Transverse colon (tissue), 4 donors: ENCODE measurements around the gene SMIM22.

Experiments
- CTCF ChIP-seq, 5 experiments: fragments of 200-600 bp in 3 of 5; fragments of 450-650 bp in 2 of 5; sonication (generic) in 3 of 5; IDR thresholded peaks; 1 replicate in 2 of 5; 2 replicates in 3 of 5; pipeline ENCODE4 v1.5.1; 2016 to 2017; ENCODE audit warnings: antibody characterized with exemption in 5 of 5, inconsistent platforms in 3 of 5, mild to moderate bottlenecking in 2 of 5, moderate library complexity in 1 of 5
- EP300 ChIP-seq: sonication (generic); formaldehyde crosslinking; IDR thresholded peaks from one replicate; pipeline ENCODE4 v1.6.1; 2017; ENCODE audit warnings: antibody characterized with exemption, low read depth
- POLR2A ChIP-seq: fragments of 450-650 bp; IDR thresholded peaks from one replicate; pipeline ENCODE4 v1.6.1; 2016; ENCODE audit warnings: antibody characterized with exemption, mild to moderate bottlenecking, moderate library complexity
- POLR2AphosphoS5 ChIP-seq, 3 donors: sonication (generic); formaldehyde crosslinking; IDR thresholded peaks; one replicate each; pipeline ENCODE4 v1.6.1; 2016; ENCODE audit warnings: antibody characterized with exemption in 3 of 3

GRCh38 chr16:4753227-4753626 is 41.9 kb upstream of the SMIM22 start:
- TF ChIP-seq CTCF (IDR thresholded peaks at IDR 0.05) (no peak), POLR2AphosphoS5 (IDR thresholded peaks at IDR 0.05) (no peak), EP300 (no peak), POLR2A (no peak)
